WERI-Rb-1 (cell line): ENCODE results near the gene ABRACL.

ENCODE experiments used
- DNase-seq: peaks from one replicate; pipeline ENCODE4 v3.0.0-alpha.2; 2020
- H3K27ac ChIP-seq: fragments of 250-450 bp; sonication (Bioruptor Pico); 2 replicates; pipeline ENCODE4 v1.5.1; 2020; ENCODE audit warnings: mild to moderate bottlenecking, moderate library complexity
- H3K27me3 ChIP-seq: fragments of 250-450 bp; sonication (Bioruptor Pico); 2 replicates; pipeline ENCODE4 v1.5.1; 2021; ENCODE audit warnings: mild to moderate bottlenecking, low read depth, moderate library complexity; ENCODE audit not compliant: insufficient read depth, severe bottlenecking
- H3K36me3 ChIP-seq: fragments of 250-450 bp; sonication (Bioruptor Pico); 2 replicates; pipeline ENCODE4 v1.5.1; 2020; ENCODE audit warnings: mild to moderate bottlenecking, moderate library complexity
- H3K4me3 ChIP-seq: 2 replicates; pipeline ENCODE4 v1.5.1; 2011; ENCODE audit warnings: low read depth, mild to moderate bottlenecking, control low read depth, low read length
- H3K9me3 ChIP-seq: fragments of 250-450 bp; sonication (Bioruptor Pico); 2 replicates; pipeline ENCODE4 v1.5.1; 2021; ENCODE audit warnings: mild to moderate bottlenecking, moderate library complexity; ENCODE audit not compliant: severe bottlenecking
- CTCF ChIP-seq: IDR thresholded peaks from 2 replicates; pipeline ENCODE4 v1.5.1; 2011; ENCODE audit warnings: low read depth, mild to moderate bottlenecking, control low read depth, inconsistent platforms, low read length

Gene ABRACL

GRCh38 chr6:139091826-139092225 is 63.3 kb downstream of the ABRACL start:
- DNase-seq, result no peak
- TF ChIP-seq CTCF, result no peak
- no peaks in the 10 kb centered on the region for H3K27me3 ChIP-seq
- no peak overlapping the region for H3K4me3 ChIP-seq
- H3K27ac ChIP-seq, result no peak overlapping the region
- no peaks in the 10 kb centered on the region for H3K36me3 ChIP-seq
- H3K9me3 ChIP-seq, result no peaks in the 10 kb centered on the region
